Lower leg skin (tissue), 4 donors: ENCODE data around the gene CLCA2. TPM values are rescaled to one million over a fixed set of nuclear protein-coding genes. Genes with fewer than 3 reads are reported as not detected.
A peak's percentile ranks its signal among the peaks of the same experiment; 100 is the strongest.

Experiments used
- DNase-seq, 2 donors: peaks; one replicate each; pipeline ENCODE4 v3.0.0-alpha.2; 2019; ENCODE audit warnings: low spot score in 2 of 2
- H3K4me3 ChIP-seq: fragments of 200-600 bp; sonication (generic); 2 replicates; pipeline ENCODE4 v1.5.1; 2017; ENCODE audit warnings: mild to moderate bottlenecking, low read depth; ENCODE audit not compliant: poor library complexity, severe bottlenecking
- CTCF ChIP-seq, 3 donors: fragments of 450-650 bp; IDR thresholded peaks; one replicate each; pipeline ENCODE4 v1.5.1; 2016; ENCODE audit warnings: antibody characterized with exemption in 3 of 3, mild to moderate bottlenecking in 3 of 3, moderate library complexity in 2 of 3
- POLR2A ChIP-seq, 2 donors: fragments of 450-650 bp; IDR thresholded peaks; one replicate each; pipeline ENCODE4 v1.6.1; 2016 to 2017; ENCODE audit warnings: antibody characterized with exemption in 2 of 2, mild to moderate bottlenecking in 1 of 2, moderate library complexity in 1 of 2
- WGBS, 2 donors: methylation state at CpG; one replicate each; pipeline ENCODE4 v1.1.5; 2018; 5-methylcytosine and 5-hydroxymethylcytosine counted together
- intact Hi-C: fragments of 100-400 bp; cut with DNase I; formaldehyde crosslinking; loops from one replicate; pipeline ENCODE4 v1.15.0; 2023; ENCODE audit warnings: low total_unique reads
- total RNA-seq, 4 donors: library from RNA; depleted of rRNA; stranded (reverse); fragments of >200 nt; gene quantifications; one replicate each; pipeline ENCODE4 v1.1.0, GENCODE V29; 2016

The CLCA2 gene
- total RNA-seq, 4 donors from 2014 or later, result 29.8 to 119 (median 74.2) TPM

GRCh38 chr1:86419277-86419903, 4.6 kb upstream of the CLCA2 start:
- no peak overlapping the region for H3K4me3 ChIP-seq
- DNase-seq, result no peak
- WGBS, 2 donors, result 26 to 32% methylated on average over 4 of the region's 4 CpGs
- TF ChIP-seq POLR2A (IDR thresholded peaks at IDR 0.05) (no peak), CTCF (IDR thresholded peaks at IDR 0.05) (no peak)
- intact Hi-C loops, result no loop called here

GRCh38 chr1:86421601-86422280, 2.2 kb upstream of the CLCA2 start:
- TF ChIP-seq CTCF (IDR thresholded peaks at IDR 0.05), result no peak
- TF ChIP-seq POLR2A (IDR thresholded peaks at IDR 0.05), result no peak
- 66 to 68% methylated on average over 7 of the region's 7 CpGs for WGBS, 2 donors
- intact Hi-C loops, result no loop called here

GRCh38 chr1:86423473-86423872, 498 bp upstream of the CLCA2 start:
- H3K4me3 ChIP-seq, result no peak overlapping the region
- no peak for DNase-seq
- intact Hi-C loops, result no loop called here
- TF ChIP-seq CTCF (IDR thresholded peaks at IDR 0.05), result no peak
- TF ChIP-seq POLR2A (IDR thresholded peaks at IDR 0.05), result no peak

More at GRCh38 chr1:86421601-86422280, 2.2 kb upstream of the CLCA2 start:
- DNase-seq, result no peak
- H3K4me3 ChIP-seq, result no peak overlapping the region

- 57 to 65% methylated on average over 7 of the region's 7 CpGs for WGBS, 2 donors
- H3K4me3 ChIP-seq, result no peak overlapping the region
- intact Hi-C loops, result no loop called here
- TF ChIP-seq POLR2A (IDR thresholded peaks at IDR 0.05) (no peak), CTCF (IDR thresholded peaks at IDR 0.05) (no peak)
- DNase-seq, result no peak
Observed at GRCh38 chr1:86429122-86429725, 5.3 kb downstream of the CLCA2 start.

- DNase-seq, result peak in 1 of 2 donors; percentile 88
- 1% methylated on average over 3 of the region's 3 CpGs for WGBS, 2 donors
- H3K4me3 ChIP-seq, result no peak overlapping the region
- intact Hi-C loops, result no loop called here
- no peak for TF ChIP-seq POLR2A (IDR thresholded peaks at IDR 0.05)
- TF ChIP-seq CTCF (IDR thresholded peaks at IDR 0.05), result no peak
Observed at GRCh38 chr1:86429835-86430234, 5.9 kb downstream of the CLCA2 start.
